Vagina (tissue), 2 donors: Measurements from ENCODE around the gene GOLGA6C.
"Not testable (repeated sequence)": the region's sequence is repeated elsewhere in the genome, so short reads cannot be mapped to it uniquely, and the experiment has no call there.

Source experiments
- POLR2A ChIP-seq, 2 donors: fragments of 450-650 bp; IDR thresholded peaks; one replicate each; pipeline ENCODE4 v1.6.1; 2017; ENCODE audit warnings: antibody characterized with exemption in 2 of 2, mild to moderate bottlenecking in 2 of 2, moderate library complexity in 2 of 2
- POLR2AphosphoS5 ChIP-seq, 2 donors: sonication (generic); formaldehyde crosslinking; IDR thresholded peaks; one replicate each; pipeline ENCODE4 v1.9.0; 2017; ENCODE audit warnings: antibody characterized with exemption in 2 of 2, mild to moderate bottlenecking in 2 of 2, low read depth in 1 of 2; ENCODE audit not compliant: insufficient read depth in 1 of 2
- TF ChIP-seq, protein P1 (sequence below), 3 experiments: fragments of 450-650 bp in 2 of 3; fragments of 200-600 bp in 1 of 3; sonication (generic) in 1 of 3; IDR thresholded peaks; one replicate each; pipeline ENCODE4 v1.5.1; 2017 to 2019; ENCODE audit warnings: antibody characterized with exemption in 3 of 3, mild to moderate bottlenecking in 2 of 3, moderate library complexity in 2 of 3

GRCh38 chr15:75217574-75217973, 40.6 kb upstream of the GOLGA6C start:
- TF ChIP-seq, protein P1, sequence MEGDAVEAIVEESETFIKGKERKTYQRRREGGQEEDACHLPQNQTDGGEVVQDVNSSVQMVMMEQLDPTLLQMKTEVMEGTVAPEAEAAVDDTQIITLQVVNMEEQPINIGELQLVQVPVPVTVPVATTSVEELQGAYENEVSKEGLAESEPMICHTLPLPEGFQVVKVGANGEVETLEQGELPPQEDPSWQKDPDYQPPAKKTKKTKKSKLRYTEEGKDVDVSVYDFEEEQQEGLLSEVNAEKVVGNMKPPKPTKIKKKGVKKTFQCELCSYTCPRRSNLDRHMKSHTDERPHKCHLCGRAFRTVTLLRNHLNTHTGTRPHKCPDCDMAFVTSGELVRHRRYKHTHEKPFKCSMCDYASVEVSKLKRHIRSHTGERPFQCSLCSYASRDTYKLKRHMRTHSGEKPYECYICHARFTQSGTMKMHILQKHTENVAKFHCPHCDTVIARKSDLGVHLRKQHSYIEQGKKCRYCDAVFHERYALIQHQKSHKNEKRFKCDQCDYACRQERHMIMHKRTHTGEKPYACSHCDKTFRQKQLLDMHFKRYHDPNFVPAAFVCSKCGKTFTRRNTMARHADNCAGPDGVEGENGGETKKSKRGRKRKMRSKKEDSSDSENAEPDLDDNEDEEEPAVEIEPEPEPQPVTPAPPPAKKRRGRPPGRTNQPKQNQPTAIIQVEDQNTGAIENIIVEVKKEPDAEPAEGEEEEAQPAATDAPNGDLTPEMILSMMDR (IDR thresholded peaks at IDR 0.05) = not testable (repeated sequence)
- not testable (repeated sequence) for TF ChIP-seq POLR2A (IDR thresholded peaks at IDR 0.05); POLR2AphosphoS5 (IDR thresholded peaks at IDR 0.05; ENCODE audit: insufficient read depth in 1 of 2, low read depth in 1 of 2)
